Measurements from ENCODE around the gene PCDHGA11. TPM values are rescaled to one million over a fixed set of nuclear protein-coding genes. Genes with fewer than 3 reads are reported as not detected.
"Not testable (repeated sequence)": the region's sequence is repeated elsewhere in the genome, so short reads cannot be mapped to it uniquely, and the experiment has no call there.

Gene PCDHGA11
- total RNA-seq: under 1 TPM in 1 of 2 experiments, not detected in 1; 0.07 TPM

GRCh38 chr5:141420855-141421488, at the start of gene PCDHGA11:
Gene PCDHGA11 (plus strand): TSS chr5:141421051. CDS start chr5:141421228, 177 bp downstream.
- Mint-ChIP-seq H3K4me1 (peaks cover 2% of the 10 kb centered on the region), H3K36me3 (ENCODE audit: low read depth) (peaks cover 35% of the 10 kb centered on the region), H3K27ac (no peak within 1 kb of the TSS), H3K9me3 (ENCODE audit: low read depth) (peaks cover 34% of the 10 kb centered on the region), H3K4me3 (peak within 1 kb of the TSS; percentile 69), H3K27me3 (peaks cover 70% of the 10 kb centered on the region)
- DNase-seq: peak; percentile 75
- ChIA-PET POLR2A (interaction anchor here (0.7 kb wide), 1 partner anchor 47 kb away, joined by 4 read pairs; no protein-coding TSS in a partner anchor), CTCF (interaction anchor here (0.6 to 3.3 kb wide), 34 partner anchors 8 to 635 kb away, joined by 3 to 32 read pairs (median 4); partner anchors contain the start of genes PCDHA1, PCDHB16, PCDHGA10 and PCDHGA12)
- ATAC-seq: peak; percentile 57
- intact Hi-C loops (cut with DNase I, micrococcal nuclease): loop anchor here (1.0 to 10.0 kb wide), 6 partner anchors 56 to 196 kb away; partner anchors contain the start of genes PCDHB14 (in 1 of the 2) and PCDHGC3 (in 1 of the 2)

DNA sequence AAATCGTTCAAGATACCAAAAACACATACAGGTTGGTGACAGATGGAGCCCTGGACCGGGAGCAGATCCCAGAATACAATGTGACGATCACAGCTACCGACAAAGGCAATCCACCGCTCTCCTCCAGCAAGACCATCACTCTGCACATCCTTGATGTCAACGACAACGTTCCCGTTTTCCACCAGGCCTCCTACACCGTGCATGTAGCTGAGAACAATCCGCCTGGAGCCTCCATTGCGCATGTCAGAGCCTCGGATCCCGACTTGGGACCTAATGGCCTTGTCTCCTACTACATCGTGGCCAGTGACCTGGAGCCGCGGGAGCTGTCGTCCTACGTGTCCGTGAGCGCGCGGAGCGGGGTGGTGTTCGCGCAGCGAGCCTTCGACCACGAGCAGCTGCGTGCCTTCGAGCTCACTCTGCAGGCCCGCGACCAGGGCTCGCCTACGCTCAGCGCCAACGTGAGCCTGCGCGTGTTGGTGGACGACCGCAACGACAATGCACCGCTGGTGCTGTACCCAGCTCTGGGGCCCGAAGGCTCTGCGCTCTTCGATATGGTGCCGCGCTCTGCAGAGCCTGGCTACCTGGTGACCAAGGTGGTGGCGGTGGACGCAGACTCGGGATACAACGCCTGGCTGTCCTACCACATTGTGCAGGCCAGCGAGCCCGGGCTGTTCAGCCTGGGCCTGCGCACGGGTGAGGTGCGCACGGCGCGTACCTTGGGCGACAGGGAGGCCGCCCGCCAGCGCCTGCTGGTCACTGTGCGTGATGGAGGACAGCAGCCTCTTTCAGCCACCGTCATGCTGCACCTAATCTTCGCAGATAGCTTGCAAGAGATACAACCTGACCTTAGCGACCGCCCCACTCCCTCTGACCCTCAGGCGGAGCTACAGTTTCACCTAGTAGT, 49.0 kb upstream of the PCDHGA11 start:
- Mint-ChIP-seq H3K9me3 (ENCODE audit: low read depth) (peaks cover 32% of the 10 kb centered on the region), H3K4me3 (no peak overlapping the region), H3K27me3 (peaks cover 58% of the 10 kb centered on the region), H3K4me1 (peaks cover 3% of the 10 kb centered on the region), H3K36me3 (ENCODE audit: low read depth) (peaks cover 25% of the 10 kb centered on the region), H3K27ac (no peak overlapping the region)
- ChIA-PET CTCF (interaction anchor here (1.0 to 3.0 kb wide), 4 partner anchors 41 to 149 kb away, joined by 3 to 15 read pairs (median 7); partner anchors contain the start of genes PCDHB14, PCDHB15, PCDHGA10 and PCDHGA11), POLR2A (no interaction called here)
- no peak for ATAC-seq
- no peak for DNase-seq
- intact Hi-C loops (cut with DNase I, micrococcal nuclease): loop anchor here (5.0 kb wide), 2 partner anchors 35 to 580 kb away; partner anchors contain the start of genes PCDHGB6 (in 2 of the 2) and PCDHA2 (in 1 of the 2)

GRCh38 chr5:141373673-141374317, 47.1 kb upstream of the PCDHGA11 start, which contains the start of gene PCDHGA6:
Gene PCDHGA6 (plus strand): TSS chr5:141373891. CDS start chr5:141374084, 193 bp downstream.
- intact Hi-C loops (cut with DNase I, micrococcal nuclease): loop anchor here (5.0 kb wide), 2 partner anchors 34 to 581 kb away; partner anchors contain the start of genes PCDHGB6 (in 2 of the 2) and PCDHA2 (in 1 of the 2)
- peaks cover 39% of the 10 kb centered on the region for H3K9me3 Mint-ChIP-seq (ENCODE audit: low read depth)

DNA sequence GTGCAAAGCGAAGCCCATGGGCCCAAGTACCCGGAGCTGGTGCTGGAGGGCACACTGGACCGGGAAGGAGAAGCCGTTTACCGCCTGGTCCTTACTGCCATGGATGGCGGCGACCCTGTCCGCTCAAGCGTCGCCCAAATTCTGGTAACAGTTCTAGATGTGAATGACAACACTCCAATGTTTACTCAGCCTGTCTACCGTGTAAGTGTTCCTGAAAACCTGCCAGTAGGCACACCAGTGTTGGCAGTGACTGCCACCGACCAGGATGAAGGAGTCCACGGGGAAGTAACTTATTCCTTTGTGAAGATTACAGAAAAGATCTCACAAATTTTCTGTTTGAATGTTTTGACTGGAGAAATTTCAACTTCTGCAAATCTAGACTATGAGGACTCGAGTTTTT, 46.2 kb upstream of the PCDHGA11 start:
- no peak for ATAC-seq
- CTCF ChIA-PET: interaction anchor here (0.9 to 2.0 kb wide), 4 partner anchors 10 to 183 kb away, joined by 3 to 10 read pairs (median 5); partner anchors contain the start of genes PCDHGA10 and PCDHGA5

More at GRCh38 chr5:141373673-141374317, 47.1 kb upstream of the PCDHGA11 start, which contains the start of gene PCDHGA6:
- ChIA-PET POLR2A (interaction anchor here (0.6 kb wide), 1 partner anchor 47 kb away, joined by 4 read pairs; the partner anchor contains the start of gene PCDHGA11), CTCF (interaction anchor here (0.9 to 2.0 kb wide), 4 partner anchors 10 to 183 kb away, joined by 3 to 10 read pairs (median 5); partner anchors contain the start of genes PCDHGA10 and PCDHGA5)
- Mint-ChIP-seq H3K4me1 (peaks cover 3% of the 10 kb centered on the region), H3K27ac (no peak within 1 kb of the TSS), H3K36me3 (ENCODE audit: low read depth) (peaks cover 26% of the 10 kb centered on the region), H3K27me3 (peaks cover 56% of the 10 kb centered on the region), H3K4me3 (no peak within 1 kb of the TSS)
- ATAC-seq (no peak), DNase-seq (no peak)

GRCh38 chr5:141375444-141376155, 45.3 kb upstream of the PCDHGA11 start:
- Mint-ChIP-seq H3K27me3 (peaks cover 52% of the 10 kb centered on the region), H3K9me3 (ENCODE audit: low read depth) (peaks cover 40% of the 10 kb centered on the region), H3K36me3 (ENCODE audit: low read depth) (peaks cover 22% of the 10 kb centered on the region)
- H3K4me3 Mint-ChIP-seq; H3K27ac Mint-ChIP-seq; DNase-seq; H3K4me1 Mint-ChIP-seq; ATAC-seq; POLR2A ChIA-PET; intact Hi-C loops (cut with DNase I, micrococcal nuclease): not testable (repeated sequence)
- CTCF ChIA-PET: interaction anchor here (1.0 to 2.0 kb wide), 3 partner anchors 11 to 38 kb away, joined by 3 to 10 read pairs (median 4); partner anchors contain the start of genes PCDHGA10 and PCDHGA5

More for the DNA sequence above, 46.2 kb upstream of the PCDHGA11 start:
- peaks cover 3% of the 10 kb centered on the region for H3K4me1 Mint-ChIP-seq
- intact Hi-C loops (cut with DNase I, micrococcal nuclease): loop anchor here (5.0 kb wide), 2 partner anchors 33 to 582 kb away; partner anchors contain the start of genes PCDHGB6 (in 2 of the 2) and PCDHA2 (in 1 of the 2)
- peaks cover 55% of the 10 kb centered on the region for H3K27me3 Mint-ChIP-seq
- POLR2A ChIA-PET: interaction anchor here (0.6 kb wide), 1 partner anchor 46 kb away, joined by 4 read pairs; the partner anchor contains the start of gene PCDHGA11
- no peak overlapping the region for H3K27ac Mint-ChIP-seq
- DNase-seq: no peak
- H3K36me3 Mint-ChIP-seq (ENCODE audit: low read depth): peaks cover 26% of the 10 kb centered on the region
- H3K9me3 Mint-ChIP-seq (ENCODE audit: low read depth): peaks cover 40% of the 10 kb centered on the region
- H3K4me3 Mint-ChIP-seq: no peak overlapping the region

DNA sequence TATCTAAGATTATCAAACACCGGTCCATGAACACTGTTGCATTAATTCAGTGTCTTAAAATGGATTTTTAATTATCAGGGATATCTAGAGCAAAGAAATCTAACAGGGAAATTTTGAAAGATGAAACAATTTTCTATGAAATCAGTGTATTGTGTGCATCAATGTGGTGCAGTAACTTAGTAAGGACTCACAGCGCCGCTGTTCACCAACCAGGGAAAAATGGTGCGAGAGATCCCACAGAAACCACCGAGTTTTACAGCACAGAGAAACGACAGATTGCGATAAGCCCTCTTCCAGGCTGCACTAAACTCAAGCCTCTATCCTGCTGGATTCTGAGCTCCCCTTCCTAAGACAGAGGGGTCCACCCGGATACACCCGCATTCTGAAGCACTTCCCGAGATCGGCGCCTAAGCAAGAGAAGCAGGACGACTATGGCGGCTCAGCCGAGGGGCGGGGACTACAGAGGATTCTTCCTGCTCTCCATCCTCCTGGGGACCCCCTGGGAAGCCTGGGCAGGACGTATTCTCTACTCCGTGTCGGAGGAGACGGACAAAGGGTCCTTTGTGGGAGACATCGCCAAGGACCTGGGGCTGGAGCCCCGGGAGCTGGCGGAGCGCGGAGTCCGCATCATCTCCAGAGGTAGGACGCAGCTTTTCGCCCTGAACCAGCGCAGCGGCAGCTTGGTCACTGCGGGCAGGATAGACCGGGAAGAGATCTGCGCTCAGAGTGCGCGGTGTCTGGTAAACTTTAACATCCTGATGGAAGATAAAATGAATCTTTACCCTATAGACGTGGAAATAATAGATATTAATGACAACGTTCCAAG, 38.2 kb upstream of the PCDHGA11 start, which contains the start of gene PCDHGA7:
TSS of gene PCDHGA7 (plus strand) at position 274 of the 826 bp plus-strand sequence. CDS start at position 432, 158 bp downstream.
- intact Hi-C loops (cut with DNase I, micrococcal nuclease): no loop called here
- Mint-ChIP-seq H3K9me3 (ENCODE audit: low read depth) (peaks cover 27% of the 10 kb centered on the region), H3K4me3 (peak within 1 kb of the TSS; percentile 47), H3K27me3 (peaks cover 64% of the 10 kb centered on the region), H3K36me3 (ENCODE audit: low read depth) (peaks cover 10% of the 10 kb centered on the region), H3K4me1 (no peaks in the 10 kb centered on the region), H3K27ac (no peak within 1 kb of the TSS)
- POLR2A ChIA-PET: no interaction called here
- ATAC-seq: no peak
- no peak for DNase-seq
- CTCF ChIA-PET: interaction anchor here (0.7 kb wide), 1 partner anchor 187 kb away, joined by 3 read pairs; no protein-coding TSS in a partner anchor

DNA sequence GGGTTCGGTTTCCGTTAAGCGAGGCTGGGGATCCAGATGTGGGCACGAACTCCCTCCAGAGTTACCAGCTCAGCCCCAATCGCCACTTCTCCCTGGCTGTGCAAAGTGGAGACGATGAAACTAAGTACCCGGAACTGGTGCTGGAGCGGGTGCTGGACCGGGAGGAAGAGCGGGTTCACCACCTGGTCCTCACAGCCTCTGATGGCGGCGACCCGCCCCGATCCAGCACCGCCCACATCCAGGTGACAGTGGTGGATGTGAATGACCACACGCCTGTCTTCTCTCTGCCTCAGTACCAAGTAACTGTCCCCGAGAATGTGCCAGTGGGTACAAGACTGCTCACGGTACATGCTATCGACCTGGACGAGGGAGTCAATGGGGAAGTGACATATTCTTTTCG, 37.5 kb upstream of the PCDHGA11 start:
- intact Hi-C loops (cut with DNase I, micrococcal nuclease): no loop called here
- H3K4me3 Mint-ChIP-seq: no peak overlapping the region
- peaks cover 12% of the 10 kb centered on the region for H3K36me3 Mint-ChIP-seq (ENCODE audit: low read depth)
- no peak overlapping the region for H3K27ac Mint-ChIP-seq
- peaks cover 66% of the 10 kb centered on the region for H3K27me3 Mint-ChIP-seq
- CTCF ChIA-PET: interaction anchor here (0.6 to 0.7 kb wide), 2 partner anchors 188 to 223 kb away, joined by 3 read pairs; no protein-coding TSS in a partner anchor
- no peak for ATAC-seq
- H3K9me3 Mint-ChIP-seq (ENCODE audit: low read depth): peaks cover 29% of the 10 kb centered on the region
- no peak for DNase-seq
- H3K4me1 Mint-ChIP-seq: no peaks in the 10 kb centered on the region
- POLR2A ChIA-PET: no interaction called here

DNA sequence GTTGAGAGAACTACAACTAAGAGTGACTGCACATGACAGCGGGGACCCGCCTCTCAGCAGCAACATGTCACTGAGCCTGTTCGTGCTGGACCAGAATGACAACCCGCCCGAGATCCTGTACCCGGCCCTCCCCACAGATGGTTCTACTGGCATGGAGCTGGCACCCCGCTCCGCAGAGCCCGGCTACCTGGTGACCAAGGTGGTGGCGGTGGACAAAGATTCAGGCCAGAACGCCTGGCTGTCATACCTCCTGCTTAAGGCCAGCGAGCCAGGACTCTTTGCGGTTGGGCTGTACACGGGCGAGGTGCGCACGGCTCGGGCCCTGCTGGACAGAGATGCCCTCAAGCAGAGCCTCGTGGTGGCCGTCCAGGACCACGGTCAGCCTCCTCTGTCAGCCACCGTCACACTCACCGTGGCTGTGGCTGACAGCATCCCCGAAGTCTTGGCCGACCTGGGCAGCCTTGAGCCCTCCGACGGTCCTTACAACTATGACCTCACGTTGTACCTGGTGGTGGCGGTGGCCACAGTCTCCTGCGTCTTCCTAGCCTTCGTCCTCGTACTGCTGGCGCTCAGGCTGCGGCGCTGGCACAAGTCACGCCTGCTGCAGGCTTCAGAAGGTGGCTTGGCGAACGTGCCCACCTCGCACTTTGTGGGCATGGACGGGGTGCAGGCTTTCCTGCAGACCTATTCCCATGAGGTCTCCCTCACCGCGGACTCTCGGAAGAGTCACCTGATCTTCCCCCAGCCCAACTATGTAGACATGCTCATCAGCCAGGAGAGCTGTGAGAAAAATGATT, 36.2 kb upstream of the PCDHGA11 start:
- Mint-ChIP-seq H3K27me3 (peaks cover 70% of the 10 kb centered on the region), H3K4me1 (no peaks in the 10 kb centered on the region), H3K27ac (no peak overlapping the region), H3K4me3 (no peak overlapping the region), H3K9me3 (ENCODE audit: low read depth) (peaks cover 35% of the 10 kb centered on the region), H3K36me3 (ENCODE audit: low read depth) (peaks cover 15% of the 10 kb centered on the region)
- CTCF ChIA-PET: no interaction called here
- ATAC-seq (no peak), DNase-seq (no peak)
- POLR2A ChIA-PET: no interaction called here
- intact Hi-C loops (cut with DNase I, micrococcal nuclease): no loop called here

Measured in activated CD4-positive, alpha-beta T cell treated with anti-CD3 and anti-CD28 coated beads for 36 hours (primary cell).